Gastroesophageal sphincter (tissue), 3 donors: ENCODE measurements around the gene CCNO.

Experiments
- CTCF ChIP-seq, 4 experiments: fragments of 200-600 bp in 2 of 4; fragments of 450-650 bp in 2 of 4; sonication (generic) in 1 of 4; IDR thresholded peaks; one replicate each; pipeline ENCODE4 v1.5.1; 2017 to 2019; ENCODE audit warnings: antibody characterized with exemption in 4 of 4, mild to moderate bottlenecking in 2 of 4, moderate library complexity in 2 of 4
- POLR2AphosphoS5 ChIP-seq: sonication (generic); formaldehyde crosslinking; IDR thresholded peaks from one replicate; pipeline ENCODE4 v1.6.1; 2017; ENCODE audit warnings: antibody characterized with exemption

DNA sequence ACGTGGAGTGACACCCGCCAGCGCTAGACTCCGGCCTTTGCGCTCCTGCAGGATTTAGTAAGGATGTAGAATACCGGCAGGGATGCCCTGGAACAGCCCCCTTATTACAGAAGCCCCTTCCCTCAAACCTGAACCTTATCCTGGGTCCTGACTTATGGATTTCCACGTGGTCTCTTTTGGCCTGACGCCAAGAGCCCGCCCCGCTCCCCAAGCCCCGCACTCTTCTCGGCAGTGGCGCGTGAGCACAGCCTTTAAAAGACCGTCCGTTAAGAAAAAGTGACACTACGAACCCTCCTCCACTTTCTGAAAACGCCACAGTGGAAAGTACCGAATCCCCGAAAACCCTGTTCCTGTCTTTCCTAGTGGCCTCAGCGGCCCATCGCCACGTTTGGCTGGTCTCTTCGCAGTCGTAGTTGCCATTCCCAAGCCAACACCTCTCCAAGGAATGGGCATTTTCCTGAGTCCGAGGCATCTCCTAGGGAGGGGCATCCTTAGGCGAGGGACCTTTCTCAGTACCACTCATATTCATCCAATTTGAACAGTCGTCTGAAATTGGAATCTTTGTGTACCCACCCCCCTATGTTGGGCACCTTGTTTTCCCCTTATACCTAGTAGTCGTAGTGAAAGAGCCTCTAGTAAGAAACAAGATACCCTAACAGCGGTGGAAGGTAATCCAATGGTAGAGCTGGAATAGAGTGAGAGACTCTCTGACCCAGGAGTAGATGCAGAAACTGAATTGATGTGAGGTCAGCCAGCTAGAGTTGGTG is 5.6 kb downstream of the CCNO start:
- TF ChIP-seq CTCF (IDR thresholded peaks at IDR 0.05) (no peak), POLR2AphosphoS5 (no peak)
